HK-2 (cell line): ENCODE measurements around the gene TBCD.
A peak's percentile ranks its signal among the peaks of the same experiment; 100 is the strongest.

Source experiments
- DNase-seq: peaks from one replicate; pipeline ENCODE4 v3.0.0-alpha.2; 2018; ENCODE audit not compliant: unreplicated experiment

TBCD gene

GRCh38 chr17:82871056-82871775 lies 119.4 kb downstream of the TBCD start:
- DNase-seq, result peak; percentile 31

DNA sequence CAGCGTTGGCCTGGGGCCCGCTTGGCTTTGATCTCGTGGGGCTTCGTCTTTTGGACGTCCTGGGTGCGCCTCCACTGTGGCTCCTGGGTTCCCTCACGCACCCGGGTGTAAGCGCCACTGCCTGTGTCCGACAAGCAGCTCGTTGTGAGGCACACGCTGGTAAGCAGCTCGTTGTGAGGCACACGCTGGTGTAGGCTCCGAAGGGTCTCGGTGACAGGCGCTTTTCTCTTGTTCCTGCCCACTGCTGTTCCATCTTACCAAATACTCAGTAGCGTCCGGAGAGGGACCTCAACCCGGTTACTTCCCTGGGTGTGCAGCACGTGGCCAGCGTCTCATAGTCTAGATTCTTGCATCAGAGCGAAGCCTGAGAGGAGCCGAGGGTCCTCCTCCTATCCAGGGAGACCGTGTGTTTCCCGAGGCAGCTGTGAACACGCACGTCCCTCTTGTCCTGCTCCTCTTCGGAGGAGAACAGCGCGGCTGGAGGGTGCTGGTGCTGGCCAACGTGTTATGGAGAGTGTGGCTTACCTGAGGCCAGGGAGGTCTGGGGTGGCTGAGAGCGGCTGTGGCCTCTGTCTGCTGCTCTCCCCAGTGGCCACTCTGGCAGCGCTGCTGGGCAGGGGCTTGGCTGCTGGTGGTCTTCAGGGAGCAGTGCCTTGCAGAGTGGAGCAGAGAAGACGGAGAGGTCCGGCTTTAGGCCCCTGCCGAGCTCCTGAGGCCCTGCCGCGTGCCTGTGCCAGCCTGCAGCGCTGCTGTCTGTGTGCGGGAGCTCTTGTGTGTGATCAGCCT lies 120.1 kb downstream of the TBCD start:
- no peak for DNase-seq

DNA sequence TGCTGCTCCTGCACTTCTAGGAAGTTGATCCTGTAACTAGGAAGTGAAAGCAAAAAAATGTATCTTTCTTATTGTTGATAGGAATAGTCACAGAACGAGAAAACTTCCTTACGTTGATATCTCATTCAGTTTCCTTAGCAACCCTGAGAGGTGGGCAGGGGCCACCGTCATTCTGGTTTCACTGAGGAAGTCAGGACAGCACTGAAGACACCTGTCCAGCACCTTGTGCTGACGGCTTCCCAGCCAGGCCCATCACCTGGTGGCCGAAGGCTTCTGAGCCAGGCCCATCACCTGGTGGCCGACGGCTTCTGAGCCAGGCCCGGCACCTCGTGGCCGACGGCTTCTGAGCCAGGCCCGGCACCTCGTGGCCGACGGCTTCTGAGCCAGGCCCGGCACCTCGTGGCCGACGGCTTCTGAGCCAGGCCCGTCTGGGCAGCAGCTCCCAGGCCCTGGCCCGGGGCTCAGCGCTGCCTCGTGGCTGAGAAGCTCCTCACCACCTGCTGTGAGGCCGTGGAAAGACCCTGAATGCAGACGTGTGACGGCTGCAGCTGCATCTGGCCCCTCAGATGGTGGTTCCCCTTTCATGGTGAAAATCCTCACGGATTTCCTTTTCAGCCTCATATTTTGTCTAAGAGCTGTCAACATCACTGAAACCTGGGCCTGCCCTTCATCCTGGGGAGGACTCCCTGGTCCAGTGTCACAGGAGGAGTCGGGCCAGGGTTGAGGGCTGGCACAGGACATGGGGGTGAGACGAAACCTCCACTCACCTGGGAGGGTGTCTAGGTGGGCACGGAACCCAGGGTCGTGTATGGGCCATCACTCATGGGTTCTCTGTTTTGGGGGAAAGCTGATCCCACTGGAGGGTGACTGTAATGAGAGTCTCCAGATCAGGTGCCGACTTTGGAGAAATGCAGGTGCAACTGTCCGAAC lies 121.0 kb downstream of the TBCD start:
- DNase-seq, result no peak

DNA sequence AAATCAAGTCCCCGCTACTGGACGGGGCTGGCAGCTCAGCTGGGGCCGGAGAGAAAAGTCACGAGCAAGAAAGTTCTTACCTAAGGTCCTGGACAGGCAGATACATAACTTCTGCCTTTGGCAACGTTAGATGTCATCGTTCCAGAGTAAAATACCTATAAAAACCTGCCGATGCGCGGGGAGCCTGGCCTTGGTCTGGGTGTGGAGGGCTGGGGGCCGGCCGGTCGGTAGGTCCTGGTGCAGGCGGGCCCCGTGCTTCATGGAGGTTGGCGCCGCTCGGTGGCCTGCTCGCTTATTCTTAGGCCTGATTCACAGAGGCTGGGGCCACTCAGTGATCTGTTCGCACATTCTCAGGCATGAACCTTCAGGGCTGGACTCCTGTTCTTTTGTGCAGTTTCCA lies 121.7 kb downstream of the TBCD start:
- DNase-seq, result no peak

- DNase-seq, result no peak
Measured at GRCh38 chr17:82874011-82874835, 122.4 kb downstream of the TBCD start.

GRCh38 chr17:82875407-82875856 lies 123.6 kb downstream of the TBCD start:
- no peak for DNase-seq

- no peak for DNase-seq
Measured at GRCh38 chr17:82876149-82876548, 124.3 kb downstream of the TBCD start.

DNA sequence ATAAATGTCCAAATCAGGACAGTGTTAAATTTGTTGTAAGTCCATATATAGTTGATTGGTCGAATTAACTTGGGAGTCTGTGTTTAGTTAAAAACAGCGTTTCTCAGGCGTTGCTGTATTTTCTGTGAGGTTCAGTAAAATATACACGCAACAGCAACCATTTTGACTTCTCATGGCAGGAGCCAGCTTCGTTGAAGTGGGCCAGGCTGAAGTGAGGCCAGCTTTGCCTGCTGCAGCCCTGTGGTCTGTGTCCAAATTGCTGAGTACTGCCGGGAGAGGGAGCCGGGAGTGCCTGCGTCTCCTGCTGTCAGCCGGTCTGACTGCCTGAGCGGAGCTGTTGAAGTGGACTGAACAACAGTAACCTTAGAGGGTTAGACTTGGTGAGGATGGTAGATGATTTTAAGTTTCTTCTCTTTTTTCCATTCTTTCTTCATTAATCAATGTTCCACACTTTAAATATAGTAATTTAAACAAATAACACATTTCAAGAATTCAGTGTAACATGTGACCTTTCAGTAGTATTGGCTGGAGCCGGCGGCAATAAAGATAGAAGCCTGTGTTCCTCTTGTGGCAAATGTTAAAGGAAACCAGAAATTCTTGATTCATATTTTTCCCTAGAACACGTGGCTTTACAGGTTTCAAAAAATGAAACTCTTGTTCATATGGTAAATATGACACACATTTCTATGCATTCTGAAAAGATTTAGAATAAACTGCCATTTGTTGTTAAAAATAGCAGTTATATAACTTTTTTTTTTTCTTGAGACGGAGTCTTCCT lies 124.9 kb downstream of the TBCD start:
- DNase-seq, result no peak

GRCh38 chr17:82878527-82878926 lies 126.7 kb downstream of the TBCD start:
- DNase-seq, result no peak

DNA sequence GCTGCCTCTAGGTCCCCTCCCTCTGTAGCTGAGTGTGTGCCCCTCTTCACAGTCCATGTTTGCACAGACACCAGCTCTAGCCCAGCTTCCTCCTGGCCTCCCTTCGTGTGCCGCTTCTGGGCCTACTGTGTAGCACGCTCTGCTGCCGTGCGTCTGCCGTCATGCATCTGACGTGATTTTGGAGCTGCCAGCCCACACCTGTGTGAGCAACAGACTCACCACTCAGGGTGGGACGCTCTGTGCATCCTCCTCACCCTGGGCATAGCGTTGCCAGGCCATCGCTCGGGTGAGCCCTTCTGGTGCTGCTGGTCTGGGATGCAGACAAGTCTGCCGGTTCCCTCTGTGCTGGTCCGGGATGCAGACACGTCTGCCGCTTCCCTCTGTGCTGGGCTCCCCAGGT lies 127.4 kb downstream of the TBCD start:
- DNase-seq, result no peak

DNA sequence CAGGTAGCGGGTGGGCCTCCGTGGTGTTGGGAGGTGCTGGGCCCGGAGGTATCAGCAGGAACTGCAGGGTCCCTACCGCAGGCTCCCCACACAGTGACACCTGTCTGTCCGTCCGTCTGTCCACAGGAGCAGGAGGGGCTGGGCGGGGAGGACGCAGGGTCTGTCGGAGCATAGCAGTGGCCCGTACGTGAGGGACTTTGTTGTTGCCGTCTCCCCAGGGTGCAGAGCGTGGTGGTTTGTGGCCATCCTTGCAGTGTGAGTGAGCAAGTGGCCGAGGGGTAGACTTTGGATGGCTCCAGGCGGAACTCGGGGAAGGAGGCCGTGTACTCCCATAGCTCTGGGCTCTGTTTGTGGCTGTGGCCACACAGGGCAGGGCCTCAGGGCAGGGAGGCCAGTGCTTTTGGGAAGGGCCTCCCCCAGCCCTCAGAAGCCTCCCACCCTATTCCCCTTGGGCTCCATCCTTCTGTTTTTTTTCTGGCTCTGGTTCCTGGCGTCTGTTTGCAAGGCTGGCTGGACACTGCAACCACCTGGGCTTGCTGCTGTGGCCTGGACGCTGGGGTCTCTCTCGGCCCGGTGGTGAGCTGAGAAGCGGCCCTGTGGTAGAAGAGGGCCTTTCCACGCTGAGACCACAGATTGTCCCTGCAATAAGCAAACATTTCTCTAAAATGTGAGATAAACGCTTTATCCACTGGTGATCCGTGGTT lies 128.9 kb downstream of the TBCD start:
- DNase-seq, result no peak

- no peak for DNase-seq
Measured at GRCh38 chr17:82881324-82881823, 129.5 kb downstream of the TBCD start.

DNA sequence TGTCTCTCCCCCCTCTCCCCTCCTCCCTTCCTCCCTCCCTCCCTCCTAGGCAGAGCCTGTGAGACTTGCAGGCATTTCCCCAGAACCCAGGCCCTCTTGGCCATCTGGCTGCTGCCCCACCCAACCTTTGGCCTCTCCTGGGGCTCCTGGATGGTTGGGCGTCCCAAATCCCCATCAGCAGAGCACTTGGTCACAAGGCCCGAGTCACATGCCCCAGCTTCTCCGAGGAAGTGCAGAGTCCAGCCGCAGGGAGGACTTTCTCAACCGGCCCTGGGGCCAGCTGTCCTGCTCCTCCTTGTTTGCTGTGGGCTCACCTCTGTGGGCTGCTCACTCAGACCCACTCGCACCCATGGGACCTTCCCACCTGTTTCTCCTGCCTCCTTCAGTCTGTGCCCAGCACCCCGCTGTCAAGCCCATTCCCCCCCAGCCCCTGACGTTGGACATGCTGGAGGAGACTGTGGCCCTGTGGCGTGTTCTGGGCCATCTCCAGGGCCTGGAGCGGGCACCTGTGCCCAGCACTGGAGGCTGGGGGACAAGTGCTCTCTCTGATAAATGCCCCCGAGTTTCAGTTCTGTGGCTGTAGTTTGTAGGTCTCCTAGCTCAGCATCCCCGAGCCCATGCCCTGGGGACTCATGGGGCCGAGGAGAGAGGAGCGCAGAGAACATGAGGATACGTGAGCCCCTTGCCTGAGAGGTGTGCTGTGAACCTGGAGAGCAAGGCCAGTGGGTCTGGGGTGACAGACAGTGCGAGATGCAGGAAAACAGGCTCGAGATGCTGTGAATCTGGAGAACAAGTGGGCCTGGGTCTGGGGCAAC lies 130.2 kb downstream of the TBCD start:
- DNase-seq, result no peak

DNA sequence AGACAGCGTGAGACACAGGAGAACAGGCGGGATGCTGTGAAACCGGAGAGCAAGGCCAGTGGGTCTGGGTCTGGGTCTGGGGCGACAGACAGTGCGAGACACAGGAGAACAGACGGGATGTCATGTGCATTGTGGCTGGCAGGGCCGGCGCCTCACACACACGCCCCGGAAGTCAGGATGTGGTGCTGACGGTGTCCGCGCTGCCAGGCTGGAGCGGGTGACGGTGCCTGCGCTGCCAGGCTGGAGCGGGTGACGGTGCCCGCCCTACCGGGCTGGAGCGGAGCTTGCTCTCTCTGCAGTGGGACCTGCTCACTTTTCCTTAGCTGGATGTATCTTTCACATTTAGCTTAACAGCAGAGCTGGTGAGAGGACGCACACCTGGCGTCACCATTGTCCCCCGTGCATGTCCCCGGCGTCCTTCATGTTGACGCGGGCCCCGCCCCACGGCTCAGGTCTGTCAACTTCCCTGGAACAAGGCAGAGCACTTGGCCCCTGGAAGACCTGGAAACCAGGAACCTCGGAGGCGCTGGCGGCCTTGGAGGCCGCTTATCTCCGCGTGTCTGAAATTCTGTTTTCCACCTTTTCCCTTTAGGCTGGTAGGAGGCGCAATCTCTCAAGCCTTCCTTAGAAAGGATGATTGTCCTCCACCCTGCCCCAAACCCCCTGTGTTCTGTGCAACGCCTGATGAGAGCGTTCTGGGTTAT lies 131.0 kb downstream of the TBCD start:
- no peak for DNase-seq

- no peak for DNase-seq
Measured at GRCh38 chr17:82883419-82884031, 131.7 kb downstream of the TBCD start.

GRCh38 chr17:82884341-82884969 lies 132.6 kb downstream of the TBCD start:
- no peak for DNase-seq

DNA sequence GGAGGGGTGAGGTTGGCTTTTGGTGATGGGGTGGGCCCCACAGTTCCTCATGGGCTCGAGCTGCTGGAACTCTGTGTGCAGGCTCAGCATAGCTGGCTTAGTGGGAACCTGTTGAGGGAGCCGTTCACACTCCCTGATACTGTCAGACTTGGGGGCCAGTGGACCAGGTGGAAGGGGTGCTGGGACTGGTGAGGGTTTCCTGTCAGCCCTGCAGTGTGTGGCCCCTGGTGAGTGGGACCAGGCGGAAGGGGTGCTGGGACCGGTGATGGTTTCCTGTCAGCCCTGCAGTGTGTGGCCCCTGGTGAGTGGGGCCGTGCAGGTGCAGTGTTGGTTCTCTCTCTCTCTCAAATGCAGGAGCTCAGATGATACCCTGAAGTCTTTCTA lies 133.1 kb downstream of the TBCD start:
- DNase-seq, result no peak
